Epithelial cell of prostate (primary cell): ENCODE measurements around the gene CRTC1.

Source experiments
- DNase-seq: peaks from one replicate; pipeline ENCODE4 v3.0.0-alpha.2; 2011; ENCODE audit warnings: low read depth, low spot score
- H3K27ac ChIP-seq: fragments of 450-650 bp; 2 replicates; pipeline ENCODE4 v1.5.1; 2017; ENCODE audit warnings: mild to moderate bottlenecking

The CRTC1 gene, protein sequence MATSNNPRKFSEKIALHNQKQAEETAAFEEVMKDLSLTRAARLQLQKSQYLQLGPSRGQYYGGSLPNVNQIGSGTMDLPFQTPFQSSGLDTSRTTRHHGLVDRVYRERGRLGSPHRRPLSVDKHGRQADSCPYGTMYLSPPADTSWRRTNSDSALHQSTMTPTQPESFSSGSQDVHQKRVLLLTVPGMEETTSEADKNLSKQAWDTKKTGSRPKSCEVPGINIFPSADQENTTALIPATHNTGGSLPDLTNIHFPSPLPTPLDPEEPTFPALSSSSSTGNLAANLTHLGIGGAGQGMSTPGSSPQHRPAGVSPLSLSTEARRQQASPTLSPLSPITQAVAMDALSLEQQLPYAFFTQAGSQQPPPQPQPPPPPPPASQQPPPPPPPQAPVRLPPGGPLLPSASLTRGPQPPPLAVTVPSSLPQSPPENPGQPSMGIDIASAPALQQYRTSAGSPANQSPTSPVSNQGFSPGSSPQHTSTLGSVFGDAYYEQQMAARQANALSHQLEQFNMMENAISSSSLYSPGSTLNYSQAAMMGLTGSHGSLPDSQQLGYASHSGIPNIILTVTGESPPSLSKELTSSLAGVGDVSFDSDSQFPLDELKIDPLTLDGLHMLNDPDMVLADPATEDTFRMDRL

DNA sequence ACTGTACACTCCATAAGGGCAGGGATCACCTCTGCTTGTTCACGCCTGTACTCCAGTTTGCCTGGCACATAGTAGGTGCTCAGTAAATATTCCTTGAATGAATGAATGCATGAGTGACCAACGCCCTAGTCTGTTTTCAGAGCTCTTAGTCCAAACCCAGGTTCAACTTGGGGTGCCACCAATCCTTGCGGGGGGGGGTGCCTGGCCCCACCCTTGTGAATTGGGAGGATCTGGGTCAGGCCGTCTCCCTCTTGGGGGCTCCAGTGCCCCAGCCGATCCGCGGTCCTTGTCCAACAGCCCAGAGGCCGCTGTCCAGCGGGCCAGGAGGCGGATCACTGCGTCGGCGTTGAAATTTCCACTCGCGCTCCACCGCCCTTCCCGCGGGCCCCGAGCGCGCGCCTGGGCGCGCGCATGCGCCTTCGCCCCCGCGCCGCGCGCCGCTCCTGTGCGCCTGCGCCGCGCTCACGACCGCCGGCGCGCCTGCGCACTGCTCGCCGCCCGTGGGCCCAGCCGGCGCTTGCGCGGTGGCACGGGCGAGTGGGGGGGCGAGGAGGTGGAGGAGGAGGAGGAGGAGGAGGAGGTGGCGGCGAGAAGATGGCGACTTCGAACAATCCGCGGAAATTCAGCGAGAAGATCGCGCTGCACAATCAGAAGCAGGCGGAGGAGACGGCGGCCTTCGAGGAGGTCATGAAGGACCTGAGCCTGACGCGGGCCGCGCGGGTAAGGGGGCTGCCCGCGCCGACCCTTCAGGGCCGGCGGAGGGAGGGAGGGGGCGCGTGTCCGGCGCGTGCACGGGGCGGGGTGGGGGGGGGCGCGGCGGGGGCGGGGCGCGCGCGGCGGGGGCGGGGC, at the start of gene CRTC1:
CRTC1 (plus strand) TSS at position 572 of the 849 bp plus-strand sequence; CDS start at position 595, 23 bp downstream.
- peak within 1 kb of the TSS; percentile 33 for H3K27ac ChIP-seq

DNA sequence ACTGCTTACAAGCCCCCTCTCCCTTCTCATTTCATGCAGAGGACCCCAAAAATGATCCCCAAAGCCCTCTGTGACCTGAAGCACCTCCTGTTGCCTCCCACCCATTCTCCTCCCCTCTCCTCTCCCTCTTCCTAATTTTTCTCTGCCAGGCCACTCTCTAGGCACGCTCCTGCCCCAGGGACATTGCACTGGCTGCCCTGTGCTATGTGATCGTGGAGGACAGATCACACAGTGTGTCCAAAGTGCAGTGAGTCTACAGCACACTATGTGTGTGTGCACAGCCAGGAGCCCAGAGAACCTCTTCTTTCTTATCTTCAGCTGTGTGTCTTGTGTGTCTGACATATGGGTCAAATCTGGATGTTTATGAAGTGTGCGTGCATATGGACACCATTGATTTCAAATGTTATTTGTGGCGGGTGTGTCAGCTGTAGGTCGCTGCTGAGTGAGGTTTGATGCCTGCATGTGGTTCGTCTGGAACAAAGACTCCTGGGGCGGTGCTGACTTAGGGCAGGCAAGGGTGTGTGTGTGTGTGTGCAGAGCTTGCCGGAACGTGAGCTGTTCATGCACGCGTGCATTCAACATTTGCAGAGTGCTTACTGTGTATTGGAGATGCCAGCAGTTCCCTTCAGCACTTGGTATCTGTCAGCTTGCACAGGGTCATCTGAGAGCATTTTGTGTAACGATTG, 48.7 kb upstream of the CRTC1 start:
- no peak for DNase-seq
- H3K27ac ChIP-seq, result no peak overlapping the region

More for the DNA sequence above, at the start of gene CRTC1:
- DNase-seq, result no peak

DNA sequence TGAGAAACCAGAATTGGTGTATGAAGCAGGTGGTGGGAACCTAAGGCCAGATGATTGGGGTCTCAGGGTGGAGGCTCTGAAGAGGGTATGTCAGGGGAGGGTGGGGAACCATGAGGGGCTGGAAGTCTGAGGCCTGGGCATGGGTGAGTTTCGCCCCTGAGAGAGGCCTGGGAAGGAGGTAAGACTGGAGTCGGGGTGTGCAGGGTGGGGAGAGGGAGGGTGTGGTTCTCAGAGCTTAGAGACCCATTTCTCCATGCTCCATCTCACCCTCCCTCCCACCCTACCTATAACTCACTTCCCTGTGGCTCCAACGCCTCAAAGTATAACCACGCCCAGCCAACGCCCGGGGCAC, 47.7 kb upstream of the CRTC1 start:
- H3K27ac ChIP-seq, result no peak overlapping the region
- no peak for DNase-seq

DNA sequence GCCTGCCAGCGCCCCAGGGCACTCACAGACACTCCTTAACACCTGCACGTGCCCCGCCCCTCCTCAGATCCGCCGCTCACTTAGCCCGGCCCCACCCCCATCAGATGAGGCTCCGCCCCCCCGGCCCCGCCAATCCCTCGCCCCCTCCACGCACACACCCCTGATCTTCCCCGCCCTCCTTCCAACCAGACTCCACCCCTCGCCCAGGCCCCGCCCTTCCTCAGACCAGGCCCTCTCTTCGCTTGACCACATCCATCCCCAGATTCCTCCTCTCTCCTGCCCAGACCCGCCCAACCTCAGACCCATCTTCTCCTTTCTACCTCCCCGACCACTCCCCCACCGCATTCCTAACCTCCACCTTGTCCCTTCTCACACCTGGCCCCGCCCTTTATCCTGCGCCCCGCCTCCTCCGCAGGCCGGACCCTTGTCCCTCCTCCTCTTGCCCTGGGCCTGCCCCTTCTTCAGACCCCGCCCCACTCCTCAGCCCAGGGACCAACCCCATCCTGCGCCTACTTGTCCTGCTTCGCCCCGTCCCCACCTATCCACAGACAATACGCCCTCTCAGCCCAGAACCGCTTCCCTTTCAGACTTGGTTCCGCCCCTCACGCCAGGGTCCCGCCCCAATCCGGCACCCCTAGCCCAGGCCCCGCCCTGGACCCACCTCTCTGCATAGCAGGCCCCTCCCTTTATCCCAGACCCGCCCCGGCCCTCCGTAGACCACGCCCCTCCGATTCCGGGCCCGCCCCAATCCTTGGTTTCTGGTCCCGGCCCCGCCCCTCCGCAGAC, 47.1 kb upstream of the CRTC1 start:
- peak; percentile 88 for DNase-seq
- peak overlapping the region; percentile 59 for H3K27ac ChIP-seq

DNA sequence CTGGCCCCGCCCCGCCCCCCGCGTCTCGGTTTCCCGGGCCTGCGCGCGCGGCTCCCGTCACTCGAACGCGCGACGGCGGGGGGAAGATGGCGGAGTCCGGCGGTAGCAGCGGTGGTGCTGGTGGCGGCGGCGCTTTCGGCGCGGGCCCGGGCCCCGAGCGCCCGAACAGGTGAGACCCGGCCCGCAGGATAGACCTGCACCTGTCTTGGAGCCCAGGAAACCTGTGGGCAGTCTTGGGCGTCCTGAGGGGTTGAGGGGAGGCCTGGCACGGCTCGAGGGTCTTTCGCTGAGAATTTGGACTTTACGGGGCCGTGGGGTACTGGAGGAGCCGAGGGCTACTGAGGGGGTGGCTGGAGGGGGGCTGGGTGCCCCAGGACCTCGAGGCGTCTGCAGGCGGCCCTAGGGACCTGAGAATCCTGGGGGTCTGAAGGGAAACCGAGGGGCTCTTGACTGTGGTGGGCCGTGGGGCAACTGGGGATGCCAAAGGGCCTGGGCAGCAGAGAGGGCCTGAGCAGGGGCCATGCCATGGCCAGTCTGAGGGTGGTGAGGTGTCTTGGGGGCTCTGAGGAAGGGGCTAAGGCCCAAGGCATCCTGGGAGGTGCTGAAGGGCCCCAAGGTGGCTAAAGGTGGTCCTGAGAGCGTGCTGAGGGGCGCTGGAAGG, 46.4 kb upstream of the CRTC1 start, which contains the start of gene KLHL26:
KLHL26 (plus strand) TSS at position 60 of the 661 bp plus-strand sequence; CDS start at position 87, 27 bp downstream.
- DNase-seq, result no peak
- H3K27ac ChIP-seq, result peak within 1 kb of the TSS; percentile 59

DNA sequence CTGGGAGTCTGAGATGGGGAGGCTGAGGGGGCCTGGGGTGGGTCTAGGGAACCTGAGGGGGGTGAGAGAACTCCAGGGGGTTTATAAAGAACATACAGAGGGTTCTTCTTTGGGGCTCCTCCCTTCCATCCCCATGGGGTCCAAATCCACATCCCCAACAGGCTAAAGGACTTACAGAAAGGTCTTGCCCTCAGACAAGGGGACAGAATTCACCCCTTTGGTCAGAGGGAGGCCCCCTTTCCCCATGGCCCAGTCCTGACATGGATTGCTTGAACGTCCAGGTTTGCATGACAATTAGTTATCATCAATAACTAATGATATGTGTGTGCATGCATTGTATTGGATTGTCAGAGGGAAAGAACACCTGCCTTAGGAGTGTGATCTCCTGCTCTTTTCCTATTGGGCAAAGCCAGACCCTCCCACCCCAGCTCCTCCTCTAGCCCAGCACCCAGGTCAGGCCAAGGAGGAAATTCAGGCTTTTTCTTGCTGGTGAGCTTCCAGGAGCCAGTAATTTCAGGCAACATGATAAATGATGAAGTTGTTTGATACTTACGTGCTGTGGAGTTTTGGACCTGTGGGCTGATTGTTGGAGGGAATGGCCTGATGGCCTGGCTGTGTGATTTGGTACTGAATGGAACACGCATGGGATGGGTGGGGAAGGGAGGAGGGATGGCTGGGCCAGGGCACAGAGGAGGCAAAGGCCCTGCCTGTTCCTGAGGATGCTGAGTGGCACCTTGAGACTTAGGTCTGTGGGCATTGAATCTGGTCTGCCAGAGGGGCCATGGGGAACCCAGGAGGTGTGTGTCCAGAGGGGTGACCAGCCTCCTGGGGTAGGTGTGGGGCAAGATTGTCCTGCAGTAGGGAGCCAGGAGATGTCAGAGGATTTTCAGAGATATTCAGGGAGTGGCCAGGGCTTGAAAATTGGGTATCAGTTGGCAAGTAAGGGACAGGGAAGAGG, 45.5 kb upstream of the CRTC1 start:
- H3K27ac ChIP-seq, result no peak overlapping the region
- DNase-seq, result no peak

DNA sequence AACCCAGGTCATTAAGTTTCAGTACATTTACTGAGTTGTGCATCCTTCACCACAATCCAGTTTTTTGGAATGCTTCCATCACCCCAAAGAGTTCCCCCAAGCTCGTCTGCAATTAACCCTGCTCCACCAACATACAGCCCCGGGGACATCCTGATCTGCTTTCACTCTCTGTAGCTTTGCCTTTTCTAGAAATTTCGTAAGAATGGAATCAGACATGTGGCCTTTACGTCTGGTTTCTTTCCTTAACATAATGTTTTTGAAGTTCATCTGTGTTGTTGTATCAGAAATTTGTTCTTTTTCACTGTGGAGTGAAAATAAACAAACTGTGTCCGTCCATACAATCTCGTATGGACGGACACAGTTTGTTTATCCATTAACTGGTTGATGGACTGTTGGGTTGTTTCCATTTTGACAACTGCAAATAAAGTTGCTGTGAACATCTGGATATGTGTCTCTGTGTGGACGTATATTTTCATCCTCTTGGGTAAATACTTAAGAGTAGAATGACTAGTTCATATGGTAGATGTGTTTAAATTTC, 43.7 kb upstream of the CRTC1 start:
- H3K27ac ChIP-seq, result no peak overlapping the region
- no peak for DNase-seq

DNA sequence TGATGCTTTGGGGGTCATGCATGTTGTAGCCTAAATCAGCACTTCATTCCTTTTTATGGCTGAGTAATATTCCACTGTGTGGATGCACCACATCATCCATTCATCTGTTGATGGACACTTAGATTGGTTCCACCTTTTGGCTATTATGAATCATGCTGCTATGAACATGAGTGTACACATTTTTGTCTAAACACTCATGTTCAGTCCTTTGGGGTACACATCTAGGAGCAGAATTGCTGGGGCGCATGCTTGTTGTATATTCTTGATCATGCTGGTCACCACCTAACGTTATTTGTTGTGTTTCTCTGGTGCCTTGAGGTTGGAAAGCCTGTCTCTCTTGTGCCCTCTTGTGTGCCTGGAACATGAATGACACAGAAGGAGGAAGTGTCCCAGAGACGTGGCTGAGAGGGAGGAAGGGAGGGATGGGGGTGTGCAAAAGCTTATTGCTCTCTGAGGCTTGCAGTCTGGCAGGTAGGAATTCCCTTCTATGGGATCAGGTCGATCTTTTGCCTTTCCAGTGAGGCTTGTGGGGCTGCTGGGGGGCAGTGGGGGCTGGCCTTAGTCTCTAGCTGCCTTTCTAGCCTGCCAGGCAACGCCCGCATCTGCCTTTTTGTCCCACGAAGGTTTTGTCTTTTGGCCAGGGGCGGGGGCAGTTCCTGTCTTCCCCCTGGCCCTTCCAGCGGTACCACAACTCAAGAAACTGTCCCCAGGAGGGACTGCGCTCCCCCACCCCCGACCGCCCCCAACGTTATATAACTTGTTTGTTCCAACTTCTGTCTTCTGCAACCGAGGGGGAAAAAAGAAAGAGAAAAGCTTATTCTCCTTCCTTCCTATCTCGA, 39.1 kb upstream of the CRTC1 start:
- no peak for DNase-seq
- no peak overlapping the region for H3K27ac ChIP-seq

DNA sequence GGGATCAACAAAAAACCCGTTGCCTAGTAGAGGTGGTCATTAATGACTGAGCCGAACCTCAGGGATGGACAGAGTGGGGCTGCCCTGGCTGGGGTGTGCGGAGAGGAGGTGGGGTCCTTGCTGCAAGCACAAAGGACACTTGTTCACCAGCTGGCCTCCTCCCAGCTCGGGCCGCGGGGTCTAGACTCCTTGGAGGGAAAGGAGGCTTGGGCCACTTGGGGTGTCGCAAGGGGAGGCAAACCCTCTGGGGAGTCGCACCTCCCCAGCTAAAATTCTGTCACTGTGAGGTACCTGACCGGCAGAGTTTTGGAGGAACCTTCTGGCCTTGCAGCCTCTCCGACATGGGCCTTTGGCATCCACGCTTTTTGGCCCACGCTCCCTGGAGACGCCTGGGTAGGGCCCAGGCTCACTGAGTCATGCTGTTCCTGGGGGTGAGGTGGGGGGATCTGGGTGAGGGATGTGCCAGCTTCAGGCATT, 38.4 kb upstream of the CRTC1 start:
- H3K27ac ChIP-seq, result no peak overlapping the region
- no peak for DNase-seq

DNA sequence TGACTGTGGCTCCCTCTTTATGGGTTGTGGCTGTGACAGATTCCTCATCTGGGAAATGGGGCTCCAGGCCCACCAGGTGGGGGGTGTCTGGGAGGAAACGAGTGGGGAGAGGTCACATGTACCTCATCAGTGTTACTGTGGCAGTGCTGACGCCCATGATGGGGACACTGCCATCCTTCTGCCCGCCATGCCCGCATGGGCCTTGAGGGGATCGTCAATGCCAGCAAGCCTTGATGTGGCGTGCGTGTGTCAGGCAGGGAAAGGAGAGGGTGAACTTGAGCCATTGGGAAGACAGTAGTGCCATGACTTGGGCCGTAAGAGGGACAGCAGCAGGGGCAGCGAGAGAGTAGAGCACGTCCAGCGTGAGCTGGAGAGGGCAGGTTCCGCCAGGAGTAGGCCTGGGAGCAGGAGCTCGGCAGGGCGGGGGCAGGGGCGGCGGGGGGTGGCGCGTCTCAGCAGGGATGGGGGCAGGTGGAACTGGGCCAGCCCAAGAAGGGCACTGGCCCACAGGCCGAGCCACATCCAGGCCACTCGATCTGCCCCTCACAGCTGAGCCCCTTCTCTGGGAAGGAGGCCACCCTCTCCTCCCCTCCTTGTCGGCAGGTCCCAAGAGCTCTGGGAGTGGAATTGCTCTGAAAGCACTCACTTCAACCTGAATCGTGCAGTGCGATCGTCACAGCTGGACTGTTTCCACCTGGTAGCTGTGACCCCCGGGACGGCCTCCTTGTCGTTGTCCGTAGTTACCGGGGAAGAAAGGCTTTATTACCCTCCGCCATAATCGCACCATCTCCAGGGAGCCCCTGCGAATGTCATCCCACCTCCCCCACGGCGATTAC, 36.7 kb upstream of the CRTC1 start:
- H3K27ac ChIP-seq, result no peak overlapping the region
- no peak for DNase-seq

DNA sequence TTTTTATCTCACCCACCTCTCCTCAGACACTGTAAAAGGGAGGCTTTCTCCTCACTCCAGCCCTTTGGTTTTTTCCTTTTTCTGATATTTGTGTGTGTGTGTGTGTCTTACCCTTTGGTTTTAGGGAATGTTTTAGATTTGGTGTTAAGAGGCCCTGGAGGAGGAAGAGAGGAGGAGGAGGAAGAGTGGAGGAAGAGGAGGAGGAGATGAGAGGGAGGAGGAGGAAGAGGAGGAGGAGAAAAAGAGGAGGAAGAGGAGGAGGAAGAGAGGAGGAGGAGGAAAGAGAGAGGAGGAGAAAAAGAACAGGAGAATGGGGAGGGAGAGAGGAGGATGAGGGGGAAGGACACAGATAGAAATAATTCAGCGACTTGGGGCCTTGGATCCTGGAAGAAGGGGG, 36.1 kb upstream of the CRTC1 start:
- no peak for DNase-seq
- H3K27ac ChIP-seq, result no peak overlapping the region

DNA sequence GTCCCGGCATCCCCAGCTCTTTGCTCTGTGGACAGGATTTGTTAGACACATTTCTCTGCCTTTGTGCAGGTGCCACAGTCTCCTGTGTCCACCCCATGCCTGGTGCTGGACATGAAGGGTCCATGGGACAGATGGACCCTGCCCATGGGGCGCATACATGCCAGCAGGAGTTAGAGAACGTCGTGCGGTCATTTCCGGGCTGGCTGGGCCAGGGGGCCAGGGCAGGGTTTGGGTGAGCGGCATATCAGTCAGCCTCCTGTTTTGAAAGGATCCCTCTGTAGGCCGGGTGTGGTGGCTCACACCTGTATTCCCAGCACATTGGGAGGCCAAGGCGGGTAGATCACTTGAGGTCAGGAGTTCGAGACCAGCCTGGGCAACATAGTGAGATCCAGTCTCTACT, 35.7 kb upstream of the CRTC1 start:
- no peak for DNase-seq

DNA sequence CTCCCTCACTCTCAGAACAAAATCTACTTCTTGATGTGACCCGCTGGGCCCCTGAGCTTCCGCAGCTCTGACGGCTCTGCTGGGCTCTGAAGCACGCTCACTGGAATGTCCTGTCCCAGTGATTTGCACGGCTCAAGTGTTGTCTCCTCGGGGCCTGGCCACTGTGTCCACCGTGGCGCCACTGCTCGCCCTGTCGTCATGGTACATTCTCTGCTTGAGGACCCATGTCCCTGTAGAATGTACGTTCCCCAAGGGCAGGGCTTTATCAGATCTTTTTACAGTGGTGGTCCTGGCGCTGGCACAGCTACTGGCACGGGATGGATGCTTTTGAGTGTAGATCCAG, 34.5 kb upstream of the CRTC1 start:
- H3K27ac ChIP-seq, result no peak overlapping the region
- DNase-seq, result no peak

More for the DNA sequence above, 35.7 kb upstream of the CRTC1 start:
- no peak overlapping the region for H3K27ac ChIP-seq

DNA sequence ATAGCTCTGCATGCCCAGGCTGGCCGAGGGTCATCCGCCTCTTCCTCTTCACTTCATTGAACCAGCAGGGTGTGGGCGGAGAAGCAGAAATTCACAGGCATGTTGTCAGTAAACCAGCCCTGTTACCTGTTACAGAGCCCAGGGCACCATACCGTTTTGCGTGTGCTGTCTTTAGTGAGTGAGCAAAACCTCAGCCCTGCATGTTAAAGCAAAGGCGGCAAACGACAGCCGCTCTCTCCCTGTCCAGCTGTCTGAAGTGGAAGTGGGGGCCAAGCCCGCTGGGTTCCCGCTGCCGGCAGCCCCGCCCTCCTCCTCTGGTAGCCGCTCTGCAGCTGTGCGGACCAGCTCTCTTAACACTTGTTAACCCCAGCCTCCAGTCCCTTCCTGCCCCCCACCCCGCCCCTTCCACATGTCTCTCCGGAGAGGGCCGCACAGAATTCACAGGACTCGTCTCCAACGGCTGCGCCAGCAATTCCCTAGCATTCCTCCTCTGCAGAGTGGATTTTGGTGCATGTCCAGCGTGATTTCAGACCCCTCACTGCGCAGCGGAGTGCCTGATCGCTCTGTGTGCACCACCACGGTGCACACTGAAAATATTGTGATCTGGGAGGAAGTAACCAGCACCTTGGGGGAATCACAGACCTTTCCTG, 34.0 kb upstream of the CRTC1 start:
- no peak overlapping the region for H3K27ac ChIP-seq
- DNase-seq, result no peak

DNA sequence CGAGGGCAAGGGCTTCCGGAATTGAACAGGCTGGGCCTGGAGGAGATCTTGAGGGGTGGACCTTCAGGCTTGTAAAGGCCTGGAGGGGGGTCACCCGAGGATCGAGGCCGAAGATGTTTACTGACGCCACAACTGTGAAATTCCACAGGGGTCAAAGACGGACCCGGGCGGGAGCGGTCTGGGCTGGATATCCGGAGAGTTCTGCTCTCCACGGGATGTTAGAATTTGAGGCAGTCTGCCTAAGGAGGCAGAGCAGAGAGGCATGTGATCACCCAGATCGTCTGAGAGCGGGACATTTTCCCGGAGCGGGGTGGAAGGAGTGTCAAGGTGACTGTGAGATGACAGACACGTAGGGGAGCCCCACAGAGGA, 33.5 kb upstream of the CRTC1 start:
- no peak overlapping the region for H3K27ac ChIP-seq

More for the DNA sequence above, 33.5 kb upstream of the CRTC1 start:
- no peak for DNase-seq
